CD4-positive, alpha-beta T cell treated with Interferon alpha-2 for 1 hour (primary cell): ENCODE measurements around the gene KRTAP5-4.
"Not testable (repeated sequence)": the region's sequence is repeated elsewhere in the genome, so short reads cannot be mapped to it uniquely, and the experiment has no call there.

Experiments
- DNase-seq, 2 donors: peaks; one replicate each; pipeline ENCODE4 v3.0.0-alpha.2; 2020 to 2022

Gene KRTAP5-4

GRCh38 chr11:1636291-1636950 lies 14.5 kb upstream of the KRTAP5-4 start:
- no peak for DNase-seq

- DNase-seq = no peak
Observed at GRCh38 chr11:1633864-1634263, 11.9 kb upstream of the KRTAP5-4 start.

- no peak for DNase-seq
Observed at GRCh38 chr11:1632053-1632714, 10.2 kb upstream of the KRTAP5-4 start.

- no peak for DNase-seq
Observed at GRCh38 chr11:1631066-1631568, 9.2 kb upstream of the KRTAP5-4 start.

GRCh38 chr11:1630271-1630670 lies 8.3 kb upstream of the KRTAP5-4 start:
- no peak for DNase-seq

GRCh38 chr11:1629326-1630185 lies 7.6 kb upstream of the KRTAP5-4 start, which contains the start of gene KRTAP5-5:
TSS of gene KRTAP5-5 (plus strand) at chr11:1629775. CDS start at chr11:1629841, 66 bp downstream.
- no peak for DNase-seq

- DNase-seq = peak; percentile 41 to 70
Observed at GRCh38 chr11:1628506-1629325, 6.8 kb upstream of the KRTAP5-4 start.

GRCh38 chr11:1625541-1625940 lies 3.6 kb upstream of the KRTAP5-4 start:
- no peak for DNase-seq

- DNase-seq = no peak
Observed at GRCh38 chr11:1624621-1625020, 2.7 kb upstream of the KRTAP5-4 start.

- DNase-seq = no peak
Observed at GRCh38 chr11:1623716-1624115, 1.8 kb upstream of the KRTAP5-4 start.

GRCh38 chr11:1619449-1619848 lies 2.5 kb downstream of the KRTAP5-4 start:
- DNase-seq = peak in 1 of 2 donors; percentile 51

GRCh38 chr11:1618231-1618630 lies 3.7 kb downstream of the KRTAP5-4 start:
- DNase-seq = no peak

GRCh38 chr11:1608363-1608762 lies 13.6 kb downstream of the KRTAP5-4 start, which contains the start of gene KRTAP5-3:
TSS of gene KRTAP5-3 (minus strand) at chr11:1608463. CDS start at chr11:1608385, 78 bp downstream.
- DNase-seq = no peak

- not testable (repeated sequence) for DNase-seq
Observed at GRCh38 chr11:1607901-1608300, 14.0 kb downstream of the KRTAP5-4 start.

GRCh38 chr11:1607156-1607845 lies 14.6 kb downstream of the KRTAP5-4 start:
- not testable (repeated sequence) for DNase-seq

GRCh38 chr11:1605923-1606322 lies 16.0 kb downstream of the KRTAP5-4 start:
- peak in 1 of 2 donors; percentile 48 for DNase-seq

GRCh38 chr11:1604711-1605110 lies 17.2 kb downstream of the KRTAP5-4 start:
- DNase-seq = no peak

- no peak for DNase-seq
Observed at GRCh38 chr11:1604181-1604580, 17.8 kb downstream of the KRTAP5-4 start.

- no peak for DNase-seq
Observed at GRCh38 chr11:1603629-1604028, 18.3 kb downstream of the KRTAP5-4 start.

- DNase-seq = not testable (repeated sequence)
Observed at GRCh38 chr11:1601663-1602062, 20.3 kb downstream of the KRTAP5-4 start.

GRCh38 chr11:1600626-1601025 lies 21.3 kb downstream of the KRTAP5-4 start:
- DNase-seq = no peak

GRCh38 chr11:1598816-1599215 lies 23.1 kb downstream of the KRTAP5-4 start:
- peak in 1 of 2 donors; percentile 49 for DNase-seq
